Measurements from ENCODE around the gene FOXC1. TPM values are rescaled to one million over a fixed set of nuclear protein-coding genes. Genes with fewer than 3 reads are reported as not detected.

Gene FOXC1
- total RNA-seq, 1 donor from 2014 or later, result 2.9 TPM

DNA sequence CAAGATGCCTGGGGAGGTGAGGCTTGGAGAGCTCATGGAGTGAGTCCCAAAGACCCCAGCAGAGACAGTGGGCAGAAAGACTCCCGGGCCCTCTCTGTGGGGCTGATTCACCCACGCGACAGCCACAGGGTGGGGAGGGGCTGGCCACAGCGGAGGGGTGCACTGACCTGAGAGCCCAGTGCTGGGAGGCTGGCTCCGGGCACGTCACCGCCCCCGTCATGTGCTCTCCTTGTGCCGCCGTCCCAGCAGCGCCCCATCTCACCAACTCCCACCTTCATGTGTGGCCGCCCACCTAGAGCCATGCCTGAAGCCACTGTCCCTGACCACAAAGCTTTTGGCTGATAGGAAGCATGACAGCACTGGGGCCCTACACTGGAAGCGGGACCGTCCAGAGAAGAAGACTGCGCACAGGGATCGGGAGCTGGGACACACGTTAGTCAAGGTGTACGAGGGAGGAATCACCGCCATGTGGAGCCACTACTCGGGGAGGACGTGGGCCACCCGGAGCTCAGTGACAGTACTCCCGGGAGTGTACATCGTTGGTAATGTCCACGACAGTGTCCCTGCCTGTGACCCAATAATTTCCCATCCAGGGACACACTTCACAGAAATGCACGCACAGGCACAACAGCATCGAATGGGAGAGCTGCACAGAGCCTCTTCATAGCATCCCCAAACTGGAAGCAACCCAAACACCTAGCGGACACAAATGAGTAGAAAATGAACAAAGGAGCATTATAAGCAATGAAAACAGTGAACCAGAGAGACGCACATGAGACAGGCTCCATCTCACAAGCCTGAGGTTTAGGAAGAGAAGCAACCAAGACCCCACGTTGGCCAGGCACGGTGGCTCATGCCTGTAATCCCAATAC, 28.4 kb upstream of the FOXC1 start:
- TF ChIP-seq, protein P1, sequence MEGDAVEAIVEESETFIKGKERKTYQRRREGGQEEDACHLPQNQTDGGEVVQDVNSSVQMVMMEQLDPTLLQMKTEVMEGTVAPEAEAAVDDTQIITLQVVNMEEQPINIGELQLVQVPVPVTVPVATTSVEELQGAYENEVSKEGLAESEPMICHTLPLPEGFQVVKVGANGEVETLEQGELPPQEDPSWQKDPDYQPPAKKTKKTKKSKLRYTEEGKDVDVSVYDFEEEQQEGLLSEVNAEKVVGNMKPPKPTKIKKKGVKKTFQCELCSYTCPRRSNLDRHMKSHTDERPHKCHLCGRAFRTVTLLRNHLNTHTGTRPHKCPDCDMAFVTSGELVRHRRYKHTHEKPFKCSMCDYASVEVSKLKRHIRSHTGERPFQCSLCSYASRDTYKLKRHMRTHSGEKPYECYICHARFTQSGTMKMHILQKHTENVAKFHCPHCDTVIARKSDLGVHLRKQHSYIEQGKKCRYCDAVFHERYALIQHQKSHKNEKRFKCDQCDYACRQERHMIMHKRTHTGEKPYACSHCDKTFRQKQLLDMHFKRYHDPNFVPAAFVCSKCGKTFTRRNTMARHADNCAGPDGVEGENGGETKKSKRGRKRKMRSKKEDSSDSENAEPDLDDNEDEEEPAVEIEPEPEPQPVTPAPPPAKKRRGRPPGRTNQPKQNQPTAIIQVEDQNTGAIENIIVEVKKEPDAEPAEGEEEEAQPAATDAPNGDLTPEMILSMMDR (IDR thresholded peaks at IDR 0.05; ENCODE audit: insufficient read depth, low read depth, low read length), result no peak
- TF ChIP-seq EZH2 (IDR thresholded peaks at IDR 0.05; ENCODE audit: insufficient read depth, low read length), result no peak
- Mint-ChIP-seq H3K4me3 (ENCODE audit: unreplicated experiment) (no peak overlapping the region), H3K4me1 (ENCODE audit: low read depth, unreplicated experiment) (peaks cover 14% of the 10 kb centered on the region), H3K9me3 (ENCODE audit: unreplicated experiment) (peaks cover 4% of the 10 kb centered on the region), H3K36me3 (ENCODE audit: low read depth, unreplicated experiment) (no peaks in the 10 kb centered on the region), H3K27me3 (ENCODE audit: low read depth, unreplicated experiment) (peaks cover 26% of the 10 kb centered on the region), H3K27ac (ENCODE audit: unreplicated experiment) (no peak overlapping the region)
- Histone ChIP-seq H3K9me3 (ENCODE audit: insufficient read depth, low read depth, low read length) (no peaks in the 10 kb centered on the region), H3K4me2 (ENCODE audit: low read length) (no peak overlapping the region), H3K4me1 (ENCODE audit: insufficient read depth, low read length) (no peaks in the 10 kb centered on the region), H3K27ac (ENCODE audit: low read depth, low read length) (no peak overlapping the region), H2AFZ (ENCODE audit: low read depth, low read length) (no peak overlapping the region), H3K9ac (ENCODE audit: low read length) (no peak overlapping the region), H3K27me3 (ENCODE audit: insufficient read depth, low read length) (no peaks in the 10 kb centered on the region), H3K4me3 (ENCODE audit: insufficient read depth, low read depth, low read length) (no peak overlapping the region), H3K79me2 (ENCODE audit: insufficient read depth, low read length) (no peaks in the 10 kb centered on the region), H4K20me1 (ENCODE audit: insufficient read depth, low read length) (no peaks in the 10 kb centered on the region), H3K36me3 (ENCODE audit: insufficient read depth, low read length) (no peaks in the 10 kb centered on the region)
- FAIRE-seq (no peak), DNase-seq (ENCODE audit: low read depth) (no peak)

DNA sequence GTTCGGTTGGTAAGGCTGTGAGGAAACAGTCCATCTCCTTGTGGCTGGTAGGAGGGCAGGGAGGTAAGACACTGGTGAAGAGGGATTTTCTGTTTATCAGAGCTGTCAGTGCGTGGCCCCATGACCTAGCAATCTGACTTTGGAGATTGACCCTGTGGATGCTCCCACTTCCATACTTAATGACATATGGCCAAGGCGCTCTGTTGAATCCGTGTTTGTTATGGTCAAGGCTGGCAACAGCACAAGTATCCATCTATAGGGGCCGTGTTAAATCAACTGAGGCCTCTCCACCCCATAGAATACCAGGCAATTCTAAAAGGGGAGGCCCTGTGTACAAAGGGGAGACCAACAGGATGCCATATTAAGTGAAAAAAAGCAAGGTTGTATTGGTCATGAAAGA, 25.6 kb upstream of the FOXC1 start:
- H3K9me3 Mint-ChIP-seq (ENCODE audit: unreplicated experiment), result peaks cover 4% of the 10 kb centered on the region

More for the DNA sequence above, 25.6 kb upstream of the FOXC1 start:
- Histone ChIP-seq H2AFZ (ENCODE audit: low read depth, low read length) (no peak overlapping the region), H3K27ac (ENCODE audit: low read depth, low read length) (no peak overlapping the region), H3K4me3 (ENCODE audit: insufficient read depth, low read depth, low read length) (no peak overlapping the region), H4K20me1 (ENCODE audit: insufficient read depth, low read length) (no peaks in the 10 kb centered on the region), H3K79me2 (ENCODE audit: insufficient read depth, low read length) (no peaks in the 10 kb centered on the region), H3K9me3 (ENCODE audit: insufficient read depth, low read depth, low read length) (no peaks in the 10 kb centered on the region), H3K27me3 (ENCODE audit: insufficient read depth, low read length) (peaks cover 3% of the 10 kb centered on the region), H3K9ac (ENCODE audit: low read length) (no peak overlapping the region), H3K36me3 (ENCODE audit: insufficient read depth, low read length) (no peaks in the 10 kb centered on the region), H3K4me2 (ENCODE audit: low read length) (no peak overlapping the region), H3K4me1 (ENCODE audit: insufficient read depth, low read length) (no peaks in the 10 kb centered on the region)
- Mint-ChIP-seq H3K27ac (ENCODE audit: unreplicated experiment) (no peak overlapping the region), H3K27me3 (ENCODE audit: low read depth, unreplicated experiment) (peaks cover 23% of the 10 kb centered on the region), H3K4me1 (ENCODE audit: low read depth, unreplicated experiment) (peaks cover 6% of the 10 kb centered on the region), H3K36me3 (ENCODE audit: low read depth, unreplicated experiment) (no peaks in the 10 kb centered on the region), H3K4me3 (ENCODE audit: unreplicated experiment) (no peak overlapping the region)
- no peak for TF ChIP-seq EZH2 (IDR thresholded peaks at IDR 0.05; ENCODE audit: insufficient read depth, low read length)
- TF ChIP-seq, protein P1 (IDR thresholded peaks at IDR 0.05; ENCODE audit: insufficient read depth, low read depth, low read length), result no peak
- no peak for DNase-seq (ENCODE audit: low read depth)
- FAIRE-seq, result no peak
